GM18870 (cell line): ENCODE data around the gene UNC45A.

Source experiments
- ATAC-seq: cut with Tn5 transposase; IDR thresholded peaks from one replicate; pipeline ENCODE4 v1.9.1; 2021; ENCODE audit warnings: moderate library complexity; ENCODE audit not compliant: unreplicated experiment

UNC45A gene

GRCh38 chr15:90959894-90960293, 24.8 kb downstream of the UNC45A start:
- no peak for ATAC-seq

GRCh38 chr15:90960298-90961091, 25.4 kb downstream of the UNC45A start:
- no peak for ATAC-seq

- no peak for ATAC-seq
These were observed 26.9 kb downstream of the UNC45A start for GRCh38 chr15:90962021-90962420.

GRCh38 chr15:90966262-90966661, 31.2 kb downstream of the UNC45A start:
- ATAC-seq = no peak

- no peak for ATAC-seq
These were observed 32.1 kb downstream of the UNC45A start for GRCh38 chr15:90967206-90967605.

GRCh38 chr15:90968434-90968833, 33.3 kb downstream of the UNC45A start:
- no peak for ATAC-seq

GRCh38 chr15:90970274-90970673, 35.2 kb downstream of the UNC45A start:
- ATAC-seq = no peak

- ATAC-seq = no peak
These were observed 37.0 kb downstream of the UNC45A start for GRCh38 chr15:90972133-90972532.

GRCh38 chr15:90974216-90974615, 39.1 kb downstream of the UNC45A start:
- ATAC-seq = no peak

GRCh38 chr15:90979582-90979981, 44.5 kb downstream of the UNC45A start:
- no peak for ATAC-seq

- ATAC-seq = peak; percentile 63
These were observed 46.6 kb downstream of the UNC45A start for GRCh38 chr15:90981681-90982080.

- ATAC-seq = no peak
These were observed 47.0 kb downstream of the UNC45A start for GRCh38 chr15:90982135-90982534.

- peak; percentile 64 for ATAC-seq
These were observed 51.9 kb downstream of the UNC45A start for GRCh38 chr15:90986790-90987507.

- ATAC-seq = no peak
These were observed 52.6 kb downstream of the UNC45A start for GRCh38 chr15:90987561-90988141.

- no peak for ATAC-seq
These were observed 53.2 kb downstream of the UNC45A start for GRCh38 chr15:90988296-90988695.

- ATAC-seq = no peak
These were observed 54.1 kb downstream of the UNC45A start for GRCh38 chr15:90989040-90989768.

GRCh38 chr15:90990446-90990845, 55.4 kb downstream of the UNC45A start:
- ATAC-seq = no peak

- no peak for ATAC-seq
These were observed 56.7 kb downstream of the UNC45A start for GRCh38 chr15:90991587-90992285.

GRCh38 chr15:90994059-90994416, 59.0 kb downstream of the UNC45A start:
- ATAC-seq = no peak

GRCh38 chr15:90994417-90995311, 59.6 kb downstream of the UNC45A start, which contains the start of gene PRC1:
PRC1 (minus strand) TSS chr15:90994535; CDS start chr15:90994417, 118 bp downstream.
- peak; percentile 80 for ATAC-seq
